Measurements from ENCODE around the gene CRTC1.

GRCh38 chr19:18776736-18777135 is 93.3 kb downstream of the CRTC1 start:
- no peak for TF ChIP-seq CTCF (IDR thresholded peaks at IDR 0.05)
- no peak for TF ChIP-seq POLR2A (IDR thresholded peaks at IDR 0.05)

All from heart left ventricle (tissue), 13 donors.